HEK293 (cell line): ENCODE results near the gene GRB14.

Source experiments
- ELK4 ChIP-seq: IDR thresholded peaks from 2 replicates; pipeline ENCODE4 v1.6.1; 2011; ENCODE audit warnings: mild to moderate bottlenecking, low read depth, low read length, borderline replicate concordance
- FEZF1 ChIP-seq: fragments of 450-650 bp; formaldehyde crosslinking; IDR thresholded peaks from 2 replicates; pipeline ENCODE4 v1.5.1; 2016; ENCODE audit warnings: missing biosample characterization, missing genetic modification characterization
- HIC1 ChIP-seq: fragments of 450-650 bp; formaldehyde crosslinking; IDR thresholded peaks from 2 replicates; pipeline ENCODE4 v1.5.1; 2016; ENCODE audit warnings: missing biosample characterization, missing genetic modification characterization
- KLF1 ChIP-seq: fragments of 450-650 bp; formaldehyde crosslinking; IDR thresholded peaks from 2 replicates; pipeline ENCODE4 v1.5.1; 2016; ENCODE audit warnings: missing biosample characterization, missing genetic modification characterization
- SCRT1 ChIP-seq: fragments of 450-650 bp; formaldehyde crosslinking; IDR thresholded peaks from 2 replicates; pipeline ENCODE4 v1.5.1; 2016; ENCODE audit warnings: missing biosample characterization, missing genetic modification characterization, borderline replicate concordance
- SP2 ChIP-seq: fragments of 450-650 bp; formaldehyde crosslinking; IDR thresholded peaks from 2 replicates; pipeline ENCODE4 v1.5.1; 2016; ENCODE audit warnings: missing biosample characterization, missing genetic modification characterization
- ZBTB20 ChIP-seq: fragments of 450-650 bp; formaldehyde crosslinking; IDR thresholded peaks from 2 replicates; pipeline ENCODE4 v1.5.1; 2016; ENCODE audit warnings: missing biosample characterization, missing genetic modification characterization
- ZEB2 ChIP-seq: fragments of 450-650 bp; formaldehyde crosslinking; IDR thresholded peaks from 2 replicates; pipeline ENCODE4 v1.5.1; 2016; ENCODE audit warnings: missing biosample characterization, missing genetic modification characterization
- ZIC2 ChIP-seq: fragments of 450-650 bp; formaldehyde crosslinking; IDR thresholded peaks from 2 replicates; pipeline ENCODE4 v1.5.1; 2016; ENCODE audit warnings: missing biosample characterization, missing genetic modification characterization
- ZNF175 ChIP-seq: fragments of 450-650 bp; formaldehyde crosslinking; IDR thresholded peaks from 2 replicates; pipeline ENCODE4 v1.5.1; 2016; ENCODE audit warnings: missing biosample characterization, missing genetic modification characterization
- ZNF221 ChIP-seq: fragments of 450-650 bp; formaldehyde crosslinking; IDR thresholded peaks from 2 replicates; pipeline ENCODE4 v1.5.1; 2017; ENCODE audit warnings: missing biosample characterization, missing genetic modification characterization, borderline replicate concordance
- ZNF26 ChIP-seq: fragments of 450-650 bp; formaldehyde crosslinking; IDR thresholded peaks from 2 replicates; pipeline ENCODE4 v1.5.1; 2016; ENCODE audit warnings: missing biosample characterization, missing genetic modification characterization
- ZNF335 ChIP-seq: fragments of 450-650 bp; formaldehyde crosslinking; conservative IDR thresholded peaks from 2 replicates; pipeline ENCODE4 v1.5.1; 2016; ENCODE audit warnings: missing biosample characterization, missing genetic modification characterization
- ZNF404 ChIP-seq: fragments of 450-650 bp; formaldehyde crosslinking; IDR thresholded peaks from 2 replicates; pipeline ENCODE4 v1.5.1; 2017; ENCODE audit warnings: missing biosample characterization, missing genetic modification characterization
- ZNF561 ChIP-seq: fragments of 450-650 bp; IDR thresholded peaks from 2 replicates; pipeline ENCODE4 v1.5.1; 2018; ENCODE audit warnings: missing biosample characterization, missing genetic modification characterization, borderline replicate concordance
- ZNF621 ChIP-seq: fragments of 450-650 bp; formaldehyde crosslinking; IDR thresholded peaks from 2 replicates; pipeline ENCODE4 v1.5.1; 2017; ENCODE audit warnings: missing biosample characterization, missing genetic modification characterization
- ZNF645 ChIP-seq: fragments of 450-650 bp; formaldehyde crosslinking; IDR thresholded peaks from 2 replicates; pipeline ENCODE4; 2016; ENCODE audit warnings: missing biosample characterization, missing genetic modification characterization
- ZNF670 ChIP-seq: fragments of 450-650 bp; formaldehyde crosslinking; IDR thresholded peaks from 2 replicates; pipeline ENCODE4 v1.5.1; 2016; ENCODE audit warnings: missing biosample characterization, missing genetic modification characterization, low read depth
- ZNF692 ChIP-seq: fragments of 450-650 bp; formaldehyde crosslinking; IDR thresholded peaks from 2 replicates; pipeline ENCODE4 v1.5.1; 2016; ENCODE audit warnings: missing biosample characterization, missing genetic modification characterization
- TF ChIP-seq, protein P1 (sequence below): fragments of 450-650 bp; formaldehyde crosslinking; IDR thresholded peaks from 2 replicates; pipeline ENCODE4 v1.5.1; 2016; ENCODE audit warnings: missing biosample characterization, missing genetic modification characterization
- TF ChIP-seq, protein P2 (sequence below): fragments of 450-650 bp; formaldehyde crosslinking; IDR thresholded peaks from 2 replicates; pipeline ENCODE4 v1.5.1; 2017; ENCODE audit warnings: missing biosample characterization, missing genetic modification characterization
- TF ChIP-seq, protein P3 (sequence below): fragments of 450-650 bp; formaldehyde crosslinking; IDR thresholded peaks from 2 replicates; pipeline ENCODE4 v1.5.1; 2016; ENCODE audit warnings: missing biosample characterization, missing genetic modification characterization

Gene GRB14

DNA sequence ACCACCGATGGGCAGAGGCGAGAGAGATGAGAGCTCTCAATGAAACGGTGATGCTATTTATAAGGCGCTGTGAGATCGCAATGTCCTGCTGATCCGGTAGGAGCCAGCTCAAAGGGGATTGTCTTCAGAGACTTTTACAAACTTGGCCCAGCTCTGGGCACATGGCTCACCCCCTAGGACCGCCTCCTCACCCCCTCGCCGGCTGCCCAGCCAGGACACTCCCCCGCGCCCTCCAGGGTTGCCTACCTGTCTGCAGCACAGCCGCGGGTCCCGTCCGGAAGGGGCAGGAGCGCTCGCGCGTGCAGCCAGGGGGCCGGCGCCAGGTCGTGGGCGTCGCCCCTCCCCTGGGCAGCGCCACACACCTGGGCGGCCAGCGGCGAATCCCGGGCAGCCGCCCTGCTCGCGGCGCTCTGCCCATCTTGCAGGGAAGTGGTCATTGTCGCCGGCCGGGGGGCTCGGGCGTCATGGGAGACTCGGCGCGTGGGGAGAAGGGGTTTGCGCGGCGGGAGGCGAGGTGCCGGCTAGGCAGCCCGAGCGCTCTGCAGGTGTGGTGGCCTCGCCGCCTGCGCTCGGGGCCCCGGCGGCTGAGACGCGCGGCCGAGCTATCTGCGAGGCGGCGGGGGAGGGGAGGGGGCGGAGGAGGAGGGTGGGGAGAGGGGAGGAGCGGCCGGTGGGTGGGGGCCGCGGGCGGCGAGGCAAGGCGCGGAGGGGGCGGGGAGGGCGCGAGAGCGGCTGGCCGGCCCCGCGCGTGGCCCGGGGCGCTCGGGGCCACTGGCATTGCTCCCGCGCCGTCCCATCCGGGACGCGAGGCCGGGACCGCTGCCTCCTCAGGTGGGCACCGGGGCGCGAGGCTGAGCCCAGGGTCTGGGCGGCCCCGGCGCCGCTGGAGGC is at the start of gene GRB14 (continued):
- TF ChIP-seq ZNF335 (tag by site-specific recombination): peak; percentile 47
- no peak for TF ChIP-seq ZNF670 (tag by site-specific recombination)
- peak; percentile 78; the same call in 1 of the 2 replicates for TF ChIP-seq ZBTB20
- TF ChIP-seq, protein P1, sequence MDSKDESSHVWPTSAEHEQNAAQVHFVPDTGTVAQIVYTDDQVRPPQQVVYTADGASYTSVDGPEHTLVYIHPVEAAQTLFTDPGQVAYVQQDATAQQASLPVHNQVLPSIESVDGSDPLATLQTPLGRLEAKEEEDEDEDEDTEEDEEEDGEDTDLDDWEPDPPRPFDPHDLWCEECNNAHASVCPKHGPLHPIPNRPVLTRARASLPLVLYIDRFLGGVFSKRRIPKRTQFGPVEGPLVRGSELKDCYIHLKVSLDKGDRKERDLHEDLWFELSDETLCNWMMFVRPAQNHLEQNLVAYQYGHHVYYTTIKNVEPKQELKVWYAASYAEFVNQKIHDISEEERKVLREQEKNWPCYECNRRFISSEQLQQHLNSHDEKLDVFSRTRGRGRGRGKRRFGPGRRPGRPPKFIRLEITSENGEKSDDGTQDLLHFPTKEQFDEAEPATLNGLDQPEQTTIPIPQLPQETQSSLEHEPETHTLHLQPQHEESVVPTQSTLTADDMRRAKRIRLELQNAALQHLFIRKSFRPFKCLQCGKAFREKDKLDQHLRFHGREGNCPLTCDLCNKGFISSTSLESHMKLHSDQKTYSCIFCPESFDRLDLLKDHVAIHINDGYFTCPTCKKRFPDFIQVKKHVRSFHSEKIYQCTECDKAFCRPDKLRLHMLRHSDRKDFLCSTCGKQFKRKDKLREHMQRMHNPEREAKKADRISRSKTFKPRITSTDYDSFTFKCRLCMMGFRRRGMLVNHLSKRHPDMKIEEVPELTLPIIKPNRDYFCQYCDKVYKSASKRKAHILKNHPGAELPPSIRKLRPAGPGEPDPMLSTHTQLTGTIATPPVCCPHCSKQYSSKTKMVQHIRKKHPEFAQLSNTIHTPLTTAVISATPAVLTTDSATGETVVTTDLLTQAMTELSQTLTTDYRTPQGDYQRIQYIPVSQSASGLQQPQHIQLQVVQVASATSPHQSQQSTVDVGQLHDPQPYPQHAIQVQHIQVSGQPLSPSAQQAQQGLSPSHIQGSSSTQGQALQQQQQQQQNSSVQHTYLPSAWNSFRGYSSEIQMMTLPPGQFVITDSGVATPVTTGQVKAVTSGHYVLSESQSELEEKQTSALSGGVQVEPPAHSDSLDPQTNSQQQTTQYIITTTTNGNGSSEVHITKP (tag by site-specific recombination): peak; percentile 9; the same call in 1 of the 2 replicates
- TF ChIP-seq ZEB2 (tag by site-specific recombination): no peak
- TF ChIP-seq, protein P2, sequence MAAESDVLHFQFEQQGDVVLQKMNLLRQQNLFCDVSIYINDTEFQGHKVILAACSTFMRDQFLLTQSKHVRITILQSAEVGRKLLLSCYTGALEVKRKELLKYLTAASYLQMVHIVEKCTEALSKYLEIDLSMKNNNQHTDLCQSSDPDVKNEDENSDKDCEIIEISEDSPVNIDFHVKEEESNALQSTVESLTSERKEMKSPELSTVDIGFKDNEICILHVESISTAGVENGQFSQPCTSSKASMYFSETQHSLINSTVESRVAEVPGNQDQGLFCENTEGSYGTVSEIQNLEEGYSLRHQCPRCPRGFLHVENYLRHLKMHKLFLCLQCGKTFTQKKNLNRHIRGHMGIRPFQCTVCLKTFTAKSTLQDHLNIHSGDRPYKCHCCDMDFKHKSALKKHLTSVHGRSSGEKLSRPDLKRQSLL (tag by site-specific recombination): no peak
- no peak for TF ChIP-seq ZNF404 (tag by site-specific recombination)
- no peak for TF ChIP-seq ZNF621 (tag by site-specific recombination)
- no peak for TF ChIP-seq ELK4
- TF ChIP-seq ZNF175 (tag by site-specific recombination): no peak
- peak; percentile 67 for TF ChIP-seq ZNF561 (tag by site-specific recombination)
- 0 out of 2 replicates have a peak, but pooled peaks have one; percentile 16 for TF ChIP-seq ZNF692 (tag by site-specific recombination)
- 0 out of 2 replicates have a peak, but pooled peaks have one; percentile 14 for TF ChIP-seq HIC1 (tag by site-specific recombination)
- no peak for TF ChIP-seq SCRT1 (tag by site-specific recombination)
- TF ChIP-seq, protein P3, sequence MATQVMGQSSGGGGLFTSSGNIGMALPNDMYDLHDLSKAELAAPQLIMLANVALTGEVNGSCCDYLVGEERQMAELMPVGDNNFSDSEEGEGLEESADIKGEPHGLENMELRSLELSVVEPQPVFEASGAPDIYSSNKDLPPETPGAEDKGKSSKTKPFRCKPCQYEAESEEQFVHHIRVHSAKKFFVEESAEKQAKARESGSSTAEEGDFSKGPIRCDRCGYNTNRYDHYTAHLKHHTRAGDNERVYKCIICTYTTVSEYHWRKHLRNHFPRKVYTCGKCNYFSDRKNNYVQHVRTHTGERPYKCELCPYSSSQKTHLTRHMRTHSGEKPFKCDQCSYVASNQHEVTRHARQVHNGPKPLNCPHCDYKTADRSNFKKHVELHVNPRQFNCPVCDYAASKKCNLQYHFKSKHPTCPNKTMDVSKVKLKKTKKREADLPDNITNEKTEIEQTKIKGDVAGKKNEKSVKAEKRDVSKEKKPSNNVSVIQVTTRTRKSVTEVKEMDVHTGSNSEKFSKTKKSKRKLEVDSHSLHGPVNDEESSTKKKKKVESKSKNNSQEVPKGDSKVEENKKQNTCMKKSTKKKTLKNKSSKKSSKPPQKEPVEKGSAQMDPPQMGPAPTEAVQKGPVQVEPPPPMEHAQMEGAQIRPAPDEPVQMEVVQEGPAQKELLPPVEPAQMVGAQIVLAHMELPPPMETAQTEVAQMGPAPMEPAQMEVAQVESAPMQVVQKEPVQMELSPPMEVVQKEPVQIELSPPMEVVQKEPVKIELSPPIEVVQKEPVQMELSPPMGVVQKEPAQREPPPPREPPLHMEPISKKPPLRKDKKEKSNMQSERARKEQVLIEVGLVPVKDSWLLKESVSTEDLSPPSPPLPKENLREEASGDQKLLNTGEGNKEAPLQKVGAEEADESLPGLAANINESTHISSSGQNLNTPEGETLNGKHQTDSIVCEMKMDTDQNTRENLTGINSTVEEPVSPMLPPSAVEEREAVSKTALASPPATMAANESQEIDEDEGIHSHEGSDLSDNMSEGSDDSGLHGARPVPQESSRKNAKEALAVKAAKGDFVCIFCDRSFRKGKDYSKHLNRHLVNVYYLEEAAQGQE (tag by site-specific recombination): no peak
- no peak for TF ChIP-seq ZNF645
- TF ChIP-seq FEZF1: no peak
- TF ChIP-seq ZIC2 (tag by site-specific recombination): peak; percentile 48; the same call in 1 of the 2 replicates
- peak; percentile 57 for TF ChIP-seq SP2 (tag by site-specific recombination)
- TF ChIP-seq ZNF26 (tag by site-specific recombination): no peak
- TF ChIP-seq ZNF221 (tag by site-specific recombination): no peak
- peak; percentile 50 for TF ChIP-seq KLF1 (tag by site-specific recombination)
